GM12878 (cell line): Measurements from ENCODE around the gene ATF7. TPM values are rescaled to one million over a fixed set of nuclear protein-coding genes. Genes with fewer than 3 reads are reported as not detected.

Source experiments
- ATAC-seq: fragments of 200-7000 bp; cut with Tn5 transposase; 3 replicates; pipeline ENCODE4 v1.9.1; 2020; ENCODE audit warnings: mild to moderate bottlenecking, moderate library complexity
- BruUV-seq: library from RNA; stranded (reverse); fragments of 400-500 nt; replicated peaks from 2 replicates; lab custom pipeline; 2021; lab: Mats Ljungman, UMichigan
- CTCF ChIA-PET: fragments of 300-600 bp; sonication (Branson Sonifier 250); formaldehyde crosslinking; extraction: SDS; loops from one replicate; lab custom pipeline; 2021; ENCODE audit warnings: inconsistent platforms; lab: Yijun Ruan, JAX
- POLR2A ChIA-PET: fragments of 350-600 bp; formaldehyde crosslinking; extraction: SDS; loops from one replicate; lab custom pipeline; 2021; ENCODE audit warnings: inconsistent platforms; lab: Charles Lee
- RAD21 ChIA-PET: fragments of 300-600 bp; sonication (Branson Sonifier 250); formaldehyde crosslinking; loops from one replicate; lab custom pipeline; 2023; ENCODE audit warnings: antibody characterized with exemption; ENCODE audit not compliant: unreplicated experiment; lab: Charles Lee
- SMC1A ChIA-PET: fragments of 300-600 bp; sonication (Branson Sonifier 250); formaldehyde crosslinking; loops from one replicate; lab custom pipeline; 2023; ENCODE audit not compliant: unreplicated experiment, uncharacterized antibody; lab: Charles Lee
- DNase-seq: peaks from one replicate; pipeline ENCODE4 v3.0.0-alpha.2; 2011; ENCODE audit warnings: low read depth, low spot score
- FAIRE-seq: peaks from 3 replicates; lab custom pipeline; 2011; peaks lifted over from hg19 to GRCh38; lab: Jason Lieb, UNC
- H2AFZ ChIP-seq: 2 replicates; pipeline ENCODE4 v1.6.0; 2011; ENCODE audit warnings: low read depth, low read length, control low read depth; ENCODE audit not compliant: control insufficient read depth
- H3K27ac ChIP-seq: 2 replicates; pipeline ENCODE4 v1.5.1; 2011; ENCODE audit warnings: control low read depth; ENCODE audit not compliant: control insufficient read depth, insufficient read depth
- H3K27me3 ChIP-seq, 2 experiments: replicated peaks in 1 of 2; 2 replicates each; pipeline versions ENCODE4 v1.6.0 to v1.6.1; 2011; ENCODE audit warnings: low read length in 1 of 2; ENCODE audit not compliant: control insufficient read depth in 2 of 2, insufficient read depth in 2 of 2
- H3K36me3 ChIP-seq, 2 experiments: 2 replicates each; pipeline ENCODE4 v1.5.1; 2011; ENCODE audit warnings: low read length in 1 of 2; ENCODE audit not compliant: control insufficient read depth in 2 of 2, insufficient read depth in 2 of 2
- H3K4me1 ChIP-seq: 2 replicates; pipeline ENCODE4 v1.6.1; 2011; ENCODE audit warnings: mild to moderate bottlenecking, low read length, moderate library complexity, mixed read lengths; ENCODE audit not compliant: control insufficient read depth, insufficient read depth
- H3K4me2 ChIP-seq: 2 replicates; pipeline ENCODE4 v1.6.0; 2011; ENCODE audit warnings: control low read depth; ENCODE audit not compliant: control insufficient read depth, insufficient read depth
- H3K4me3 ChIP-seq: fragments of 200-600 bp; sonication (generic); 2 replicates; pipeline ENCODE4 v1.5.1; 2016
- H3K79me2 ChIP-seq: 2 replicates; pipeline ENCODE4 v1.6.0; 2011; ENCODE audit warnings: low read length; ENCODE audit not compliant: control insufficient read depth, insufficient read depth
- H3K9ac ChIP-seq: 2 replicates; pipeline ENCODE4 v1.8.0; 2011; ENCODE audit warnings: low read length, control low read depth, mixed read lengths; ENCODE audit not compliant: control insufficient read depth, insufficient read depth
- H3K9me3 ChIP-seq: replicated peaks from 3 replicates; pipeline ENCODE4 v1.5.1; 2011; ENCODE audit warnings: mild to moderate bottlenecking, low read length; ENCODE audit not compliant: control insufficient read depth, insufficient read depth
- H4K20me1 ChIP-seq: 2 replicates; pipeline ENCODE4 v1.6.0; 2011; ENCODE audit not compliant: control insufficient read depth, insufficient read depth
- BCL3 ChIP-seq: IDR thresholded peaks from 2 replicates; pipeline ENCODE4 v1.6.1; 2011; ENCODE audit warnings: borderline replicate concordance, low read depth, mild to moderate bottlenecking, moderate library complexity, low read length; ENCODE audit not compliant: insufficient read depth, poor library complexity, severe bottlenecking
- CEBPB ChIP-seq, 2 experiments: fragments of 150-350 bp in 1 of 2; IDR thresholded peaks; 2 replicates each; pipeline ENCODE4 v1.6.1; 2012 to 2014; ENCODE audit warnings: low read depth in 2 of 2, low read length in 2 of 2, borderline replicate concordance in 1 of 2, inconsistent platforms in 1 of 2
- CHD4 ChIP-seq: fragments of 200-600 bp; sonication (generic); IDR thresholded peaks from 2 replicates; pipeline ENCODE4 v1.6.1; 2016; ENCODE audit warnings: mild to moderate bottlenecking
- CREM ChIP-seq: IDR thresholded peaks from 2 replicates; pipeline ENCODE4 v1.6.1; 2014; ENCODE audit warnings: antibody characterized with exemption, low read depth
- FOS ChIP-seq: IDR thresholded peaks from 3 replicates; pipeline ENCODE4 v1.6.1; 2011; ENCODE audit warnings: borderline replicate concordance; ENCODE audit not compliant: insufficient read length; ENCODE audit errors: extremely low read depth
- FOXM1 ChIP-seq: IDR thresholded peaks from 2 replicates; pipeline ENCODE4 v1.6.1; 2012; ENCODE audit warnings: low read depth, mild to moderate bottlenecking, inconsistent platforms, low read length, moderate library complexity
- HSF1 ChIP-seq: fragments of 150-350 bp; IDR thresholded peaks from 2 replicates; pipeline ENCODE4 v1.6.1; 2014; ENCODE audit warnings: mild to moderate bottlenecking, low read depth, low read length
- KAT2A ChIP-seq: conservative IDR thresholded peaks from 2 replicates; pipeline ENCODE4 v1.6.1; 2011; ENCODE audit warnings: low read depth, low read length; ENCODE audit not compliant: control insufficient read depth
- MEF2B ChIP-seq: fragments of 450-650 bp; IDR thresholded peaks from 2 replicates; pipeline ENCODE4 v1.6.1; 2018; ENCODE audit warnings: mild to moderate bottlenecking, moderate library complexity; ENCODE audit not compliant: partially characterized antibody, poor library complexity, severe bottlenecking
- MYC ChIP-seq: IDR thresholded peaks from 2 replicates; pipeline ENCODE4 v1.6.1; 2011; ENCODE audit warnings: mild to moderate bottlenecking, low read length, moderate library complexity, inconsistent platforms; ENCODE audit not compliant: insufficient read depth, insufficient replicate concordance, insufficient read length, severe bottlenecking
- PBX3 ChIP-seq: IDR thresholded peaks from 2 replicates; pipeline ENCODE4 v1.6.1; 2011; ENCODE audit warnings: mild to moderate bottlenecking, low read depth, low read length, moderate library complexity; ENCODE audit not compliant: insufficient replicate concordance
- POLR2AphosphoS5 ChIP-seq: IDR thresholded peaks from 2 replicates; pipeline ENCODE4 v1.6.1; 2011; ENCODE audit warnings: mild to moderate bottlenecking, low read length, inconsistent platforms
- SMAD1 ChIP-seq: fragments of 450-650 bp; IDR thresholded peaks from 2 replicates; pipeline ENCODE4 v1.6.1; 2018; ENCODE audit warnings: mild to moderate bottlenecking, low read depth; ENCODE audit not compliant: partially characterized antibody
- SRF ChIP-seq, 2 experiments: IDR thresholded peaks; 2 replicates each; pipeline ENCODE4 v1.6.1; 2011; ENCODE audit warnings: low read depth in 2 of 2, low read length in 2 of 2, mild to moderate bottlenecking in 1 of 2, moderate library complexity in 1 of 2
- ZNF207 ChIP-seq: fragments of 450-650 bp; IDR thresholded peaks from 2 replicates; pipeline ENCODE4 v1.6.1; 2014; ENCODE audit warnings: antibody characterized with exemption, mild to moderate bottlenecking, borderline replicate concordance
- ZNF24 ChIP-seq: fragments of 450-650 bp; IDR thresholded peaks from 2 replicates; pipeline ENCODE4 v1.6.1; 2017; ENCODE audit warnings: antibody characterized with exemption, mild to moderate bottlenecking
- WGBS: methylation state at CpG from one replicate; pipeline ENCODE4 v1.1.6; 2016; ENCODE audit warnings: low lambda C conversion rate; ENCODE audit not compliant: insufficient replicate concordance, insufficient coverage; ENCODE audit errors: missing lambda C conversion rate; 5-methylcytosine and 5-hydroxymethylcytosine counted together
- in situ Hi-C: fragments of 300-500 bp; cut with MboI; formaldehyde crosslinking; loops from 9 replicates; pipeline ENCODE4 v1.14.3; 2018; ENCODE audit warnings: mixed read lengths
- intact Hi-C: fragments of 100-400 bp; cut with micrococcal nuclease; formaldehyde crosslinking; loops from one replicate; pipeline ENCODE4 v1.14.2; 2022; ENCODE audit not compliant: unreplicated experiment
- polyA plus RNA-seq, 11 experiments: library from polyadenylated mRNA; depleted of rRNA in 4 of 11; unstranded in 6 of 11; stranded (reverse) in 5 of 11; fragments of >200 nt; fragmentation: Nextera tagmentation in 4 of 11; fragmentation: Illumina TruSeq in 1 of 11; extraction: Ambion mirVana in 4 of 11; extraction: Trizol in 1 of 11; gene quantifications; 1 replicate in 1 of 11; 2 replicates in 10 of 11; pipeline versions ENCODE4 v1.2.1 to v1.2.3, GENCODE V29; 2011 to 2016; ENCODE audit warnings: inconsistent platforms in 2 of 11, missing spikeins in 2 of 11, low read depth in 1 of 11
- total RNA-seq, 4 experiments: library from RNA; depleted of rRNA in 3 of 4; stranded (reverse); fragments of >200 nt in 3 of 4; fragmentation: Illumina TruSeq in 1 of 4; extraction: Trizol in 1 of 4; gene quantifications; 2 replicates each; pipeline versions ENCODE4 v1.2.1 to v1.2.3, GENCODE V29; 2013 to 2021

Gene ATF7
- total and polyA plus RNA-seq, 10 of the 15 experiments (the other 5 are each of a cell fraction or from before 2014, with no cell fraction given), result 9.1 to 30.7 (median 21.8) TPM

- Histone ChIP-seq H3K4me3 (no peak overlapping the region), H3K27me3 (no peaks in the 10 kb centered on the region), H3K4me1 (0 out of 2 replicates have a peak, but pooled peaks cover under 1% of the 10 kb centered on the region), H4K20me1 (no peaks in the 10 kb centered on the region; the same call in 1 of the 2 replicates), H3K79me2 (no peaks in the 10 kb centered on the region; the same call in 1 of the 2 replicates), H3K9me3 (no peaks in the 10 kb centered on the region), H3K9ac (no peak overlapping the region), H3K4me2 (no peak overlapping the region)
- ChIA-PET POLR2A (interaction anchor here (0.6 to 1.2 kb wide), 4 partner anchors 24 to 284 kb away, joined by 3 to 6 read pairs (median 4); no protein-coding TSS in a partner anchor), SMC1A (interaction anchor here (0.9 to 6.5 kb wide), 4 partner anchors 14 to 127 kb away, joined by 3 to 32 read pairs (median 10); partner anchors contain the start of genes NPFF and TARBP2)
- BruUV-seq, result no TSS peak
- intact Hi-C loops (no loop called here), in situ Hi-C loops (loop anchor here (10.0 kb wide), 1 partner anchor 455 kb away; no protein-coding TSS in a partner anchor)
- DNase-seq (no peak), FAIRE-seq (no peak), ATAC-seq (no peak)
- 100% methylated on average over 5 of the region's 5 CpGs for WGBS
- no peak for TF ChIP-seq HSF1
- no peak for TF ChIP-seq FOS
- no peak for TF ChIP-seq PBX3
- TF ChIP-seq CEBPB (IDR thresholded peaks at IDR 0.05; ENCODE audit: borderline replicate concordance in 1 of 2, low read depth in 2 of 2, low read length in 2 of 2), result no peak
- TF ChIP-seq KAT2A, result no peak
- no peak for TF ChIP-seq CREM
- no peak for TF ChIP-seq MEF2B
- no peak for TF ChIP-seq ZNF207
- no peak for TF ChIP-seq SRF (IDR thresholded peaks at IDR 0.05; ENCODE audit: low read depth in 2 of 2, low read length in 2 of 2)
- no peak for TF ChIP-seq FOXM1
- TF ChIP-seq SMAD1, result no peak
- no peak for TF ChIP-seq MYC
- TF ChIP-seq POLR2AphosphoS5, result no peak; the same call in 1 of the 2 replicates
- no peak for TF ChIP-seq BCL3
- no peak for TF ChIP-seq ZNF24
- TF ChIP-seq CHD4, result no peak
- TF ChIP-seq, all 136 proteins: peak for 0
- H3K27ac ChIP-seq, result no peak overlapping the region
- RAD21 ChIA-PET, result interaction anchor here (0.9 kb wide), 1 partner anchor 156 kb away, joined by 3 read pairs; no protein-coding TSS in a partner anchor
- no peak overlapping the region for H2AFZ ChIP-seq
- CTCF ChIA-PET, result interaction anchor here (1.0 to 2.5 kb wide), 2 partner anchors 29 to 127 kb away, joined by 3 to 12 read pairs; no protein-coding TSS in a partner anchor
- H3K36me3 ChIP-seq, result peaks cover 43 to 44% of the 10 kb centered on the region in 2 experiments
These were observed 146.9 kb downstream of the ATF7 start for GRCh38 chr12:53479331-53479730.
